Daoy (cell line): ENCODE measurements around the gene CREG2. TPM values are rescaled to one million over a fixed set of nuclear protein-coding genes. Genes with fewer than 3 reads are reported as not detected.

Source experiments
- DNase-seq: peaks from one replicate; pipeline ENCODE4 v3.0.0-alpha.2; 2015; ENCODE audit warnings: low read depth
- total RNA-seq: library from RNA; depleted of rRNA; stranded (reverse); fragments of >200 nt; shearing (Covaris generic); gene quantifications from 2 replicates; pipeline ENCODE4 v1.2.3, GENCODE V29; 2014

Gene CREG2
- total RNA-seq, 1 experiment from 2014 or later, result 2.0 TPM

DNA sequence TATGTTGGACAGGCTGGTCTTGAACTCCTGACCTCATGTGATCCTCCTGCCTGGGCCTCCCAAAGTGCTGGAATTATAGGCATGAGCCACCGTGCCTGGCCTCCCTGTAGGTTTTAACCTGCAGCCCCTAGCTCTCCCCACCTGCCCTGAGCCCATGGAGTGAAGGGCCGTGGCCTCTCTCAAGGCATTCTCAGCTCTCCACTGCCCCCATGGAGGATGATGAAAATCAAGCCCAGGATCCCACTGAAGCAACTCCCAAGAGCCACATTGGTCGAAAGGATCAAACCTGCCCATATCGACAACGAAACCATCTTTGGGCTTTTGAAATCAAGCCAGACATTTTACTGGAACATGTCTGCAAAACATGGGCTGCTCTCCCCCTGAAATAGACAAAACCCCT is 22.4 kb upstream of the CREG2 start:
- no peak for DNase-seq

DNA sequence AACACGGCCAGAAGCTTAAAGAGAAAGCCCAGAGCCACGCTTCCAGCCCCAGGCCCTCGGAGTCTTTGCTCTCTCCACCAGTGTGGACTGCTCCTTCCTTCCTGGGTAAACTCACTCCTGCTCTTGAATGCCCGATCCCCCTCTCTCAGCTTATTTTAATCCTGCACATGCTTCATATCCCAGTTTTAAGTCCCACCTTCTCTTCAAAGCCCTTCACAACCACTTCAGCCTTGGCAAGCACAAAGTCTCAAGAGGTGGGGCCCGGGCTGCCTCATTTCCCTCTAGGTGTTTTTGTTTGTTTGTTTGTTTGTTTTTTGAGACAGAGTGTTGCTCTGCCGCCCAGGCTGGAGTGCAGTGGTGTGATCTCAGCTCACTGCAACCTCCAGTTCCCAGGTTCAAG is 21.6 kb upstream of the CREG2 start:
- DNase-seq, result no peak

DNA sequence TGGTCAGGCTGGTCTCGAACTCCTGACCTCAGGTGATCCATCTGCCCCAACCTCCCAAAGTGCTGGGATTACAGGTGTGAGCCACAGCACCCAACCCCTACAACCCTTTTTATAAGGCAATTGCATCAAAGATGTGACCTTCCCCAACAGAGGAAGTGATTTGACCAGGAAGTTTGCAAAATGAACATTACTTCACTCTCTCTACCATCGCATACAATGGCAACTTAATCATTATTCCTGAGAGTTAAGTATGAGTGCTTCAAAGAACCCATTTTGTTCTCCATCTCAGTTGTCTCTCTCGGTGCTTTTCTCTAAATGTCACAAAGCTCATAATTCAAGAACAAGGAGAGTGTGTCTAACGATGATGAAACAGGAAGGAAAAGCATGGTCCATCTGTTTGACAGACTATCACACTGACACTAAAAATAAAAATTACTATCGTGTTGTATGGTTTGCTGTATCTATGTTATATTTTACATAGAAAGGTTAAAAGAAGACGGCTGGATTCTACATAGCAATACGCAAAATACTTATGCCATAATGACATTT is 18.1 kb upstream of the CREG2 start:
- no peak for DNase-seq

DNA sequence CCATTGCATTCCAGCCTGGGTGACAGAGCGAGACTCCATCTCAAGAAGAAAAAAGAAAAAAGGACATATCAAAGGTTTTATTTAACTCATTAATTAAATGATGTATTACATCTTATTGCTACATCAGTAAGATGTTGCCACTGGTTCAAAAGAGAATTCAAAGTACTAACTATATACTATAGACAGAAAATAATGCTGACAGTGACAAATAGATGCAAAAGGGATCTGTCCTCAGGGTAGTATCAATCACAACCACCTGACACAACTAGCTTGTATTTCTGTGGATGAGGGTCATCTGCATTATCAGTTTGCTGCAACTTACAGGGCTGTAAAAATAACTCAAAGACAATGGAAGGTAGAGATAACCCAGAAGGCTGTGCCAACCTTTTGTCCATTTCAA is 16.4 kb upstream of the CREG2 start:
- no peak for DNase-seq

DNA sequence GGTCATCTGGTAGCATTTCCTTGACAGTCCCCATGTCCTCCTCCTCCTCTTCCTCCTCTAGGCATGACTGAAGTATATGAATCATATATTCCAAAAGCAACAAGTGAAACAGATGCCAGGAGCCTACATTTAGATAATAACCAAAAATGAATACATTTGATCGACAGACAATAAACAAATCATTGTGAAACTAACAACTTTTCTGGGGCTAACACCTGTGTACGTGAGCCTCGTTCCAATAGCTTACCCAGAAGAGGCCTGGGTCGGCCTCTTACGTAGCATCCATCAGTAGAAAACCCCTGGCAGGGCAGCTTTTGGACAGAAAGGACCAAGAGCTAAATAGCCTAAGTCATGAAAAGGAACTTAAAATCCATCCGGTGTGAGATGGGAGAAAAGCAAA is 15.3 kb upstream of the CREG2 start:
- DNase-seq, result no peak

DNA sequence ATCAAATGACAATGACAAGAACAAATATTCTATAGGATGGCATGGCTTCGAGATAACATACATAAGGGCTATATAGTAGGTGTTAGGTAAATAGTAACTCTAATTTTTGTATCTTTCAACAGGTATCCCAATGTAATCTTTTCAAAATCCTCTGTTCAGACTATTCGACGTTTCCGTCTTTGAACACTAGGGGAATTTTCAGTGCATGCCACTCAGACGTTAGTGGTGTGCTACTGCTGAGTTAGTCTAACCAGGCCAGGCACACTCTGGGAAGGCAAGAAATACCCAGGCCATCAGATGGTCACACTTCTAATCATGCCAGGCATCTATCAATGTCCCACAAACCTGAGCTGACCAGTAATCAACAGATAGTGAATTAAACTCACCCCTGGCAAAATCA is 14.6 kb upstream of the CREG2 start:
- DNase-seq, result no peak

DNA sequence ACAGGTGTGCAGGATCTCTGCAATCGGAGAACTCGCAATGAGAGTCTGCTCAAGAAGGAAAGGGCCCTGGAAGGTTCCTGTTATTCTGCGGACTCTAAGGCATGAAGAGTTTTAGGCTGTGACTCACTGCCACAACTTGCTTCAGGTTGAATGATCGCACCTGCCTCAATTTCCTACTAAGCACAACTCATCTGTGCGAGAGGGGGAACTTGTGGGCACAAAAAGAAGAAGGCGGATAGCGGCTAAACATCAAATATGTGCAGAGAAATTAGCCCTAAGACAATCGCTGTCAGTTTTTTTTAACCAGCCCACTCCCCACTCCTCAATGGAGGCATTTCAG is 14.0 kb upstream of the CREG2 start:
- DNase-seq, result no peak

DNA sequence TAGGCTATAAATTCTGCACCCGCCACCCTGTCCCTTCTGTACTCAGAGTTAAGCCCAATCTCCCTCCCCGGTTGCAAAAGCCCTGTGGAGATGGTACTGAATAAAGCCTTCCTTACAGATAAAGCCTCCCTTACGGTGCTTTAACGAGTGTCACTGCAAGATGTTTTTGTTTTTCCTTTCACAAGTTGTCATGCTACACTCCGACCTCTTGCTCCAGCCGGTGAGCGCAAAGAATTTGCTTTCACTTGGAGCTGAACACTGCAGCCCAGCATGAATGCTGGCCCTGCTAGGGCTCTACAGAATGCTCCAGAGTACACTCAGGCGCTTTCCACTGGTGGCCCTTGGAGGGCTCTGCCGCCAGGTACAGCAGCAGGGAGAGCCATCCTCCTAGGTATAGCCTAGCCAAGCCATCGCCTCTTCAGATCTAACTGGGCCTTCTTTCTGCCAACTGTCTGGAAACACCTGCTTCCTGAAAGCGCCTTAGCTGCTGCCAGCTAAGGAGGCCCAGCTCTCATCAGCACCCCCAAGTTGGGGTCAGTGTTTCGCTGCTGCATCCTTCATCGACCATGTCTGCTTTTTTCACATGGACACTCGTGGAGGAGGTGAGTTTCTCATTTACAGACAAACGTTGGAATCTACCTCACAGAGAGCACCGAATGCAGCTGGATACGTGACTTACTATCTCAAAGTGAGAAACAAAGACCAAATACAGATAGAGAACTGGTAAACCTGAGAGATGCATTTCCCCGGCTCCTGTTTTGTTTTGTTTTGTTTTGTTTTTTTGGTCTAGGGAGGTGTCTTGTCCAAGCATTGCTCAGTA is 13.4 kb upstream of the CREG2 start:
- DNase-seq, result no peak

DNA sequence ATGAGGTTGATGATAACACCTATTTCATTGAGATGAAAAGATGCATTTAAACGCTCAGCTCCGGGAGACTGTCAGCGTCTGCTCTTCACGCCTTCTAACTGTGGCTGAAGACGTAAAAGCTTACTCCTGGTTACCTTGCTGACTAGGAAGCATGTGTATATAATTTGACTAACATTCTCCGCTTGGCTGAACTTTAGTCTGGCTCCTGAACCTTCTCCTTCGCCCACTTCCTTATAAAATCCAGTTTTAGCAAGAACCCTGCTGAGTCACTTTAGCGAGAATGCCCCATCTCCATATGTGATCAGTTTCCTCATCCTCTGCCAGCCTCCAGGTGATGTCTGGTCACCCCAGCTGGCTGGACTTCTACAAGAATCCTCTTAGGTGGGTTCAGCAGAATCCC is 12.7 kb upstream of the CREG2 start:
- peak; percentile 54 for DNase-seq

DNA sequence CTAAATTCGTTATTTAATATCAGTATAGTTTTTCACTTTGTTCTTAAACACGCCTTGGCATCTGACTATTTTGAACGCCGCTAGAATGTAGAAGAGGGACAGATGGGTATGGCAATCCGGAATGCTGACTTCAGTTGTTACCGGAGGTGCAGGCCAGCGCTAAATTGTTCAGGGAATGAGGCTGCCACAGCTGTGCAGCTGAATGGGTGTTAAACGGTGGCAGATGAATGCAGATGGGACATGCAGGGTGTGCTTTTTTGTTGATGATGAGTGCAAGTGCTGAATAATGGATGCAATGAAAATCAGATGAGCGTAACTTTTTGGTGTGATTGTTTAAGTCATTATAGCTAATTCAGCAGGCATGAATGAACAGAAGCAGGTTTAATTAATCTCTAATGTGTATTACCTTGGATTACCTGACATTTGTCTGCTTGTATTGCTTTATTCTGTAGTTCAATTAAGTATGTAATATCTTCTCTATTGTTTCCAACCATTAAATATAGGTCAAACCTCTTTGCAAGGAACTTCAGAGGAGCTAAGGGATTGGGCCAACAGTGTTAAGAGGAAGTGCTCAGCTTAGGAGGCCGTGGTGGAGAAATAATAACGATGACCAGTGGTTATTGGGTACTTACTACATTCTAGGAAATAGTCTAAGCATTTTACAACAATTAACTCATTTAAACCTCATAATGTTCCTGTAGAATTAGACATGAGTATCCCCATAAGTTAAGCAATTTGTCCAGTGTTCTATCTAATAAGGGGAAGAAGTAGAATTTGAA is 11.9 kb upstream of the CREG2 start:
- DNase-seq, result no peak

DNA sequence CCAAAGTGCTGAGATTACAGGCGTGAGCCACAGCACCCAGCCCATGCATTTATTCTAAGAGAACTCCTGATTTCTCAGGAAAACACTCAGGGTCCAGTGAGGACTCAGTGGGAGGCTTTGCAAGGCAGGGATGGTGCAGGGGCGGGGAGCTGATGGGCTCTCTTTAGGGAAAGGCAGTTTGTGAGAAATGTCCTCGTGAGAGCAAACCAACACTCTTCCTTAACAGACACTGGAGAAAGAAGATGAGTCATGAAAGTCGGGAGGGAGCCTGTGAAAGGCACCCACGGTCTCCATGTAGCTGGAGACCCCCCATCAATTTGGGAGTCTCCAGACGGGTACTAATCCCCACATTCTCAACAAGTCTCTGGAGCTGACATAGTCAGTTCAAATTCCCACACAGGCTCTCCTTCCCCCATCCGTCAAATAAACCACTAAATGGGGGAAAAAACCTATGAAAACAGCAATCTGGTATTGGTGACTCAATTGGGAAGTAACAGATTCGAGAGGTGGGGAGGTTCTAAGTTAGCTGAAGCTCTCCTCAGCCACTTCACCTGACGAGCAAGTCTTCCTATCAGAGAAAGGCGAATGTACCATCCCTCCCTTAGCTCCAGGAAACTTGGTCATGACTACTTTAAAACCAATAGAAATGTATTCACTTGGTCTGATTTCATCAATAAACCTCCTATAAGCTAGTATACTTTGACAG is 11.0 kb upstream of the CREG2 start:
- DNase-seq, result no peak

DNA sequence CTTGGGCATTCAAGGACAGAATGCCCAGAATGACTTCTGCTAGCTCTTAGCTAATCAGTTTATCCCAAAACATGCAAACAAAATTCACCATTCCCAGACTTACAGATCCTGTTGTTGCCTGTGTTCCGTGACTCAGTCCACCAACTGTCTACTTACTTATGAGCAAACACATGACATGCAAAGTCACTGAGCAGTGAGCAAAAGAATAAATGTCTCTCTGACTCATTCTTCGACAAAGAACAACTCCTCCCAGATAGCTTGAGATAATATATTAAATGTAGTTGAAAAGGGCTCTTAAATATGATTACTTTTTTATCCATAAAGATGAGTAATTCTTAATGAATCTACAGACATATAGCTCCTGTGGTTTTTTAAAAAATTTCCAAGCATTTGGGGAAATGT is 9.0 kb upstream of the CREG2 start:
- peak; percentile 83 for DNase-seq

DNA sequence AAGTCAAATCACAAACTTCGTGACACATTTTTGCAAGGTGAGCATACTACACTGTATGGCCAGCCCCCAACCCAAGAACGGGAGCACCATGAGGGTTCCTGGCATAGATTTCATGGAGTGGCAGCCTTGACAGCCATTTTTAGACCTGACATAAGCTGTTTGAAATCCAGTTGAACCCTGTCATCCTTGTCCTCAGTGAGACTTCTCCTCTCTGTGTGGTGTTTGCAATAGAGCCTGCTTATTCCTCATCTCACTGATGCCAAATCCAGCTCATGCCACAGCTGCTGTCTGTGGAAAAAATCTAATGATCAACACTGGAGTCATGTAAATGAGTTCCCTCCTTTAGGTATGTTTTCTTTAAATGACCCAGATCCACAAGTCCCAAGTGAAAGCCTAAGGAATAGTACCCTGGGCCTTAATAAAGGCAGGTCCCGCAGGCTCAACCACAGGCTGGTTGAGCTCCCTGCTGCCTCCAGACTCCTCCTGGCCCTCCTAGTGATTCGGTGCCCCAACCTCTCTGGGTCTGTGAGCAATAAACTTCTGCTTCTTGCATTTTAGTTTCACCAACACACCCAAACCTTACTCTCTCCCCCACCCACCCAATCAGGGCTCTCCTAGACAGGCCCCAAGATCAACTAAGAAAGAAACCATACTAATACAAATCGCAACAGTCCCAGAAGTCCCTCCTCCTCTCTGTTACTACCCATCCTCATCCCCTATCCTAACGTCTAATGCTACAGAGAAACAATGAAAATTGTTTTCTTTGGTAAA is 8.4 kb upstream of the CREG2 start:
- DNase-seq, result no peak

DNA sequence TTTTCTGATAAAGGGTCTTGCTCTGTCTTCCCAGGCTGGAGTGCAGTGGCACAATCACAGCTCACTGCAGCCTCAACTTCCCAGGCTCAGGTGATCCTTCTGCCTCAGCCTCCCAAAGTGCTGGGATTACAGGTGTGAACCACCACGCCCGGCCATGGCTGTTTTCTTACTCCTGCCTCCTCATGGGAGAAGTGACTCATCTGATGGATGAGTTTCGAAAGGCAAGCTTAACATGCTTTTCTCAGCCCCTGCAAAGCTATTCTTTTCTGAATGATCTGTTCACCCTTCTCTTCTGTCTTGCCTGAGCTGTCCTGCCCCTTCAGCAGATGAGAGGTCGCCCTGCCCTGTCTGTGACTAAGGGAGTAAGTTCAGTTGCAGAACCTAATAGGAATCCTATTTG is 929 bp upstream of the CREG2 start:
- DNase-seq, result peak; percentile 62

DNA sequence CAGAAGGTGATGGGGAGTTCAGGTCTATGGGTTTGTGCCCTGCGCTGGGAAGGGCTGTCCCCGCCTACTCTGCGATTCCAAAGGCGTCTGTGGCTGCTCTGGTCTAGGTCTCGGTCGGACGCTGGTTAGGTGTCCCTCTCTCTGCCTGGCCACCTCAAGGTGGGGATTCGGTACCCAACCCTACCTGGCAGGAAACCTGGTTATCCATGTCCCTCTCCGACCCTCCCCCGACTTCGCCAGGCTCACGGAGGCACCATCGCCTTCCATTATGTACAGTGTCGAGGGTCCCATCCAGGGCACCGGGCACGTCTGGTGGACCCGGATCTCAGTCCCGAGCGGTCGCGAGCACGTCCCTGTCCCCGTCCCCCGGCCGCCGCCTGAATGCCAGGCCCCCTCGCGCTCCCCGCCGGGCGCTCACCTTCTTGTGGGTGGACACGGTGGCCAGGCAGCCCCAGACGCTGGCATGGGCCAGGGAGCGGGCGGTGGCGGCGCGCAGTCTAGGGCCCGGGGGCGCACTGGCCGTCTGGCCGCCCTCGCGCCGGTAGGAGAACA is 628 bp downstream of the CREG2 start:
- peak; percentile 11 for DNase-seq

DNA sequence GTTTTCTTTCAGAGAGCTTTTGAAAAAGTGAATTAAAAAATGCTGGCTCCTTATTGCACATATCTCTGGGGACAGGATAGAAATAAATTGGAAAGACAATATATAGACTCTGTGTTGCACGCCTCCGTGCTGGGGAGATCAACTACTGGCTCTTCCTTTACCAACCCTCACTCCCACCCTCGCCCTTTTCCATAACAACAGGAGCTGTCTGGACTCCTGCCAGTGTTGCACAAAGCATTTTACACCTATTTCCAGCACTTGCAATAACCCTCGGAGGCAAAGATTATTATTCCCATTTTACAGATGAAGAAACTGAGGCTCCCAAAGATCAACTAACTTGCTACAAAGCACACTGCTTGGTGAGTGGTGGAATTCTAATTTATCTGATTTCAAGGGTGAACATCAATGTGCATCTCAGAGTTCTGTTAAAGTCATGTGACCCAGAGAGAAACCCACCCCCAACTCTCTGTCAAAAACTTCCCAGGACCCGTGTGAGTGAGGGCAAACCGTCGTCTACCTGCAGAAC is 4.2 kb downstream of the CREG2 start:
- DNase-seq, result no peak

DNA sequence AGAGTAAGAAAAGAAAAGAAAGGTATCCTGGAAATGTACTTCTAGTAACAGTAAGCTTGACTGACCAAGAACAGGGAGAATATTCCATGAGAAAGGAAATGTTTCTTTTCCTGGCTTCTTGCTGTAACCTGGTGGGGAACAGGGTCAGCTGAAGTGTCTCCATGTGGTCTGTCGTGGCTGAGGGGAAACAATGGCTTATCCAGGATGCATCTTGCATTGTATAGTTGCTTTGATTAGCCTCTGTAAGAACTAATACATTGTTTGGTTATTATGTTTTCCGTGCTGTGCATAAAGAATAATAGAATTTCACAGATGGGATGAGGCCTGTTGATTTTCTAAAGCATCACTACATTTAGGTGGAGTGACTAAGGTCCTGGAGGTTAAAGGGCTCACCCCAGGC is 4.9 kb downstream of the CREG2 start:
- DNase-seq, result no peak

DNA sequence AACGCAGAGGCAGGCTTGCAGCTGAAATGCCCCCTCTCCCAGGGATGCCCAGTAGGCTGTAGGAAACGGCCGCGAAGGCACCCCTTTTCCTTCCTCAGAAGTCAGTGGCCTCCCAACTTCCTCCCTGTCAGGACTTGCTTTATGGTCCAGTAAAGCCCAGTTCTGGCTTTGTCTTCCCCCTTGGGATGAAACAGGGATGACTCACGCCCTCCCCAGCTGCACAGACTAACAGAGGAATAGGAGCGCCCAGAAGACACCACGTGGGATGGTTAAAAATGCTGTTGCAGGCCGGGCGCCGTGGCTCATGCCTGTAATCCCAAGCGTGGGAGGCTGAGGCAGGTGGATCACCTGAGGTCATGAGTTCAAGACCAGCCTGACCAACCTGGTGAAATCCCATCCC is 6.9 kb downstream of the CREG2 start:
- DNase-seq, result peak; percentile 86

DNA sequence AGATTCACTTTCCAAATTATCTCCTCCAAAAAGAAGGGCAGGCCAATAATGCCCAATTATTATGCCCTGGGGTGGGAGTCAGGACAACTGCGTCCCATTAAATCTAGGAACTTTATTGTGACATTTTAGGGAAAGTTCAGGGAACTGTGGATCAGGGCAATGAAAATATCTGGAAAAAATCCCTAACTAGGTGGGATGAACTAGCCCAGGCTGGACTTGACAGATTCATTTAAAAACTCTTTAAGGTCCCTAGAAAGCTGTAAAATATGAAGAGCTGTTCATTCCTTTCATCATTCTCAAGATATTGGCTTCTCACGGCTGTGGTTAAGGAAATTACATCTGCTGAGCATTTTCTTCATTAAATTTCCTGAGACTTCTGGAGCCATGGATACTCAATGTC is 8.2 kb downstream of the CREG2 start:
- DNase-seq, result no peak

DNA sequence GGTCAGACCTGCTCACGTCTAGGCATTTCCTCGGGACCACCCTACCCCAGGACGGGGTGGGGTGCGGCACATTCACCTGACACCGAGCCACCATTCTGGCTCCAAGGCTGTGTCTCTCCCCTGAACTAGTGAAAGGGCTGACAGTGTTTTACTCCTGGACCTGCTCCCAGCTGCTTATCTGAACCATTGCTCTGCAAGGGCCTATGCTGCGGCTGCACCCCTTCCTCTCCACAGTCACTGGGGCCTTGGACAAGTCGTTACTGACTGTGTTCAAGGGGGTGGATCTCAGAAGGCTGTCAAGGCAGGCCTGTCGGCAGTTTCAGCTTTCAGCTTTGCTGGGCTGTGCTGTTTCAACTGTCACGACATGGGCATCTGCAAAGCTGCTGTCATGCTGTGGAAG is 11.7 kb downstream of the CREG2 start:
- no peak for DNase-seq
